Measurements from ENCODE around the gene ZNF385B.

GRCh38 chr2:179444056-179444455 lies 417.4 kb downstream of the ZNF385B start:
- TF ChIP-seq GATA2 (IDR thresholded peaks at IDR 0.05; ENCODE audit: low read depth, low read length) (no peak), GATA3 (IDR thresholded peaks at IDR 0.05; ENCODE audit: low read depth, low read length) (no peak)
